ENCODE measurements around the gene AKIP1. TPM values are rescaled to one million over a fixed set of nuclear protein-coding genes. Genes with fewer than 3 reads are reported as not detected.
A peak's percentile ranks its signal among the peaks of the same experiment; 100 is the strongest.

AKIP1 gene
- total RNA-seq, 1 donor from 2014 or later: 11.8 TPM

DNA sequence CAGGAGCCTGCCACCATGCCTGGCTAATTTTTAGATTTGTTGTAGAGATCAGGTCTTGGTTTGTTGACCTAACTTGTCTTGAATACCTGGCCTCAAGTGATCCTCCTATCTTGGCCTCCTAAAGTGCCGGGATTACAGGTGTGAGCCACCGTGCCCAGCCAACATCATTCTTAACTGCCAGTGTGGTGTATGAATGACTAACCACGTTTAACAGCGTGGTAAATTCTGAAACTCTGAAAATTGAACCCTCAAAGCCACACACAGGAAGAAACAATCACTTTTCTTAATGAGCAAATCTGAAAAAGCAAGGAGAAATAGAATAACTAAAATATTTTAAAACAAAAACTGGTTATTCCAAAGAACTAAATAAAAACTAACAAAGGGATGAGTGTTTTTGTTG, 45.9 kb downstream of the AKIP1 start:
- Mint-ChIP-seq H3K4me3 (no peak overlapping the region), H3K4me1 (peaks cover 3% of the 10 kb centered on the region), H3K9me3 (no peaks in the 10 kb centered on the region), H3K27ac (no peak overlapping the region), H3K36me3 (peaks cover 15% of the 10 kb centered on the region), H3K27me3 (ENCODE audit: low read depth) (no peaks in the 10 kb centered on the region)
- TF ChIP-seq, protein P1, sequence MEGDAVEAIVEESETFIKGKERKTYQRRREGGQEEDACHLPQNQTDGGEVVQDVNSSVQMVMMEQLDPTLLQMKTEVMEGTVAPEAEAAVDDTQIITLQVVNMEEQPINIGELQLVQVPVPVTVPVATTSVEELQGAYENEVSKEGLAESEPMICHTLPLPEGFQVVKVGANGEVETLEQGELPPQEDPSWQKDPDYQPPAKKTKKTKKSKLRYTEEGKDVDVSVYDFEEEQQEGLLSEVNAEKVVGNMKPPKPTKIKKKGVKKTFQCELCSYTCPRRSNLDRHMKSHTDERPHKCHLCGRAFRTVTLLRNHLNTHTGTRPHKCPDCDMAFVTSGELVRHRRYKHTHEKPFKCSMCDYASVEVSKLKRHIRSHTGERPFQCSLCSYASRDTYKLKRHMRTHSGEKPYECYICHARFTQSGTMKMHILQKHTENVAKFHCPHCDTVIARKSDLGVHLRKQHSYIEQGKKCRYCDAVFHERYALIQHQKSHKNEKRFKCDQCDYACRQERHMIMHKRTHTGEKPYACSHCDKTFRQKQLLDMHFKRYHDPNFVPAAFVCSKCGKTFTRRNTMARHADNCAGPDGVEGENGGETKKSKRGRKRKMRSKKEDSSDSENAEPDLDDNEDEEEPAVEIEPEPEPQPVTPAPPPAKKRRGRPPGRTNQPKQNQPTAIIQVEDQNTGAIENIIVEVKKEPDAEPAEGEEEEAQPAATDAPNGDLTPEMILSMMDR (IDR thresholded peaks at IDR 0.05; ENCODE audit: unreplicated experiment): no peak
- DNase-seq (ENCODE audit: low spot score in 2 of 2, unreplicated experiment in 2 of 2): no peak

DNA sequence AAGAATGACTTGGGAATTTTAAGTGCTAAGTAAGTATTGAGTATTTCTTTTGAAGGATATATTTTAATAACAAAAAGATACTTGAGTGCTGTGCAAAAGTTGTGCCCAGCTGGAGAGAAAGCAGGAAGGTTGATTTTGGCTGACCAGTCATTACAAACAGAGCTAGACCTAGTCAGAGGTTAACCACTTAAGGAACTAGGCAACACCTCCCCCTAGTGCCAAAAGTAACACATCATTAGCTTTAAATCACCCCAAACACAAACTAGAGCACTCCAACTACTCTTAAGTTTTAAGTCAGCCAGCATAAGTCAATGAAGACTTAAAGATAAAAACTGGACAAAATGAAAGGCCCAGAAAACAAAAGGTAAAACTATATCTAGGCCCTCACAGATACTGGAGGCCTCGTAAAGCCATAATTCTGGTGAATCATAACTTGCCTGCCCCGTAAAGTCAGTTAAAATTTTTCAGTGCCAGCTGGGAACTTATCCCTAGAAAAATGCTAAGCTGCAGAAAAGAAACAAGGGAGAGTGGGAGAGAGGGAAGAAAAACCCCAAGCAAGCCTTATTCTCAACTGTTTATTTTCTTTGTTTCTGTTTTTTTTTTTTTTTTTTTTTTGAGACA, 48.7 kb downstream of the AKIP1 start:
- H3K27ac Mint-ChIP-seq: peak overlapping the region; percentile 37
- DNase-seq (ENCODE audit: low spot score in 2 of 2, unreplicated experiment in 2 of 2): no peak
- H3K4me3 Mint-ChIP-seq: no peak overlapping the region
- H3K9me3 Mint-ChIP-seq: no peaks in the 10 kb centered on the region
- H3K4me1 Mint-ChIP-seq: peaks cover 16% of the 10 kb centered on the region
- TF ChIP-seq, protein P1 (IDR thresholded peaks at IDR 0.05; ENCODE audit: unreplicated experiment): no peak
- no peaks in the 10 kb centered on the region for H3K27me3 Mint-ChIP-seq (ENCODE audit: low read depth)
- H3K36me3 Mint-ChIP-seq: peaks cover 9% of the 10 kb centered on the region

DNA sequence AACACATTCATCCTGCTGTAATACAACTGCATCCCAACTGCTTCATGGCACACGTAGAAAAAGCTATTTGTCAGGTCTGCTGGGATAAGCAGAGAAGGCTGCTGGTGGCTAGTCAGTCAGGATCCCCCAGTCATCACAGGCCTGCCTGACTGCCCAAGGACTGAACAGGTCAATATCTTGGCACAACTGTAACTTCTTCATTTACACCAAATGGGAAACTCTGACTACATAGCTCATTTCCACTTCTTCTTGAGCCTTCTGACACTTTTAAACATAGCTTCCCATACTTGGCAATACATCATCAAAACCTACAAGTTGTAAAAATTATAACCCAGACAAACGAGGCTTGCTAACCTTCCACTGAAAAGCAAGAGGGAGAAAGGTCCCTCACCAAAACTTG, 50.4 kb downstream of the AKIP1 start:
- peak overlapping the region; percentile 10 for H3K27ac Mint-ChIP-seq

DNA sequence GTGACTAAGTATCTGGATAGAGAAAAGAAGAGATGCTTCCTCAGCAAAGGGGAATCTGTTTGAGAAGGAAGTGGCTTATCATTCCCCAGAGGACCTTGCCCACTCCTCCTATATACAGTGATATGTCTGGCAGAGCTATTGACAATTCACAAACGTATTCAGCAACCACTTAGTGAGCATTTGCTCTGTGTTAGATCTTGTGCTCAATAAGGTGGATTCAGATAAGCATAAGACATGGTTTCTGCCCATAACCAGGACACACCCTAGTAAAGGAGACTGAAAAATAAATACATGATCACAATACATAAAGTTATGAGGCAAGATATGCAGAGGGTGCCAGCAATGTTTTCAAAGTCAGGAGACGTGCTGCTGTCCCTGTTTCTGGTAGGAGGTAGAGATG, 51.9 kb downstream of the AKIP1 start:
- peak overlapping the region; percentile 94 for H3K4me3 Mint-ChIP-seq
- H3K4me1 Mint-ChIP-seq: peaks cover 24% of the 10 kb centered on the region
- TF ChIP-seq, protein P1 (IDR thresholded peaks at IDR 0.05; ENCODE audit: unreplicated experiment): no peak
- DNase-seq (ENCODE audit: low spot score in 2 of 2, unreplicated experiment in 2 of 2): no peak
- no peaks in the 10 kb centered on the region for H3K36me3 Mint-ChIP-seq
- peak overlapping the region; percentile 17 for H3K27ac Mint-ChIP-seq
- H3K27me3 Mint-ChIP-seq (ENCODE audit: low read depth): no peaks in the 10 kb centered on the region
- no peaks in the 10 kb centered on the region for H3K9me3 Mint-ChIP-seq

More for the DNA sequence above, 50.4 kb downstream of the AKIP1 start:
- peaks cover 24% of the 10 kb centered on the region for H3K4me1 Mint-ChIP-seq
- no peak overlapping the region for H3K4me3 Mint-ChIP-seq
- no peak for DNase-seq (ENCODE audit: low spot score in 2 of 2, unreplicated experiment in 2 of 2)
- H3K9me3 Mint-ChIP-seq: no peaks in the 10 kb centered on the region
- no peaks in the 10 kb centered on the region for H3K27me3 Mint-ChIP-seq (ENCODE audit: low read depth)
- no peaks in the 10 kb centered on the region for H3K36me3 Mint-ChIP-seq
- TF ChIP-seq, protein P1 (IDR thresholded peaks at IDR 0.05; ENCODE audit: unreplicated experiment): no peak

DNA sequence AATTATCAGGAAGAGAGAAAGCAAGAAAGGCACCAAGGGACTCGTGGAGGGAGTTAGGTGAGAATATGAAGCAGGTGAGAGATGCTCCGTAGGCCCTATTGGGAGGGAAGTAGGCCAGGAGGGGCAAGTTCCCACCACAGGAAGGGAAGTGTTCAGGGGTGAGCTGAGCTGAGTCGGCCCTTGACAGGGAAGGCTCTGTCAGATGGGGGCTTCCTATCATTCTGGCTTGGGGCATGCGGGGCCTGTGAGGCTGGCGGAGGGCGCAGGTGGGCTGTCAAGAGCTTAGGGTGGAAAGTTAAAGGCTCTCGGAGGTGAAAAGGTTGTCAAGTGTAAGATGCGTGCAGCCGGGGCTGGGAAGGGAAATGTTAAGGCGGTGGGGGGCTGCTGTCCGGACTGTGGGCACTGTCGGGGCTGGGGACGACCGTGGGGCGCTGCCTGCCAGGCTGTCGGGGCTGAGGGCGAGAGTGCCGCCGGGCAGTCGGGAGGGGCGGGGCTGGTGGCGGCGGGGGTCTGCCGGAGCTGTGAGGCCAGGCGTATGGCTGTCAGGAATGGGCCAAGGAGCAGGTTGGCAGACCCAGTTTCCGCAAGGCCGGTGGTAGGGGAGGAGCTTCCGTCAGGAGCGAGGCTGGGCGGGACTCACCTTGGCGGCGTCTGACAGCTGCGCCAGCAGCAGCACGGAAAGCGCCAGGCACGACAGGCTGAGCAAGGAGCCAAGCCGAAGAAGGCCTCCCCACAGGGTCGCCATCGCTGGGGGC, 52.8 kb downstream of the AKIP1 start:
- peaks cover 24% of the 10 kb centered on the region for H3K4me1 Mint-ChIP-seq
- H3K9me3 Mint-ChIP-seq: no peaks in the 10 kb centered on the region
- DNase-seq (ENCODE audit: low spot score in 2 of 2, unreplicated experiment in 2 of 2): peak; percentile 56 to 71
- no peaks in the 10 kb centered on the region for H3K27me3 Mint-ChIP-seq (ENCODE audit: low read depth)
- H3K27ac Mint-ChIP-seq: peak overlapping the region; percentile 89
- H3K4me3 Mint-ChIP-seq: peak overlapping the region; percentile 94
- H3K36me3 Mint-ChIP-seq: no peaks in the 10 kb centered on the region
- TF ChIP-seq, protein P1 (IDR thresholded peaks at IDR 0.05; ENCODE audit: unreplicated experiment): no peak

Measured in mesothelial cell of epicardium (in vitro differentiated cells).